Measurements from ENCODE around the gene TXNL4A.

TXNL4A gene

DNA sequence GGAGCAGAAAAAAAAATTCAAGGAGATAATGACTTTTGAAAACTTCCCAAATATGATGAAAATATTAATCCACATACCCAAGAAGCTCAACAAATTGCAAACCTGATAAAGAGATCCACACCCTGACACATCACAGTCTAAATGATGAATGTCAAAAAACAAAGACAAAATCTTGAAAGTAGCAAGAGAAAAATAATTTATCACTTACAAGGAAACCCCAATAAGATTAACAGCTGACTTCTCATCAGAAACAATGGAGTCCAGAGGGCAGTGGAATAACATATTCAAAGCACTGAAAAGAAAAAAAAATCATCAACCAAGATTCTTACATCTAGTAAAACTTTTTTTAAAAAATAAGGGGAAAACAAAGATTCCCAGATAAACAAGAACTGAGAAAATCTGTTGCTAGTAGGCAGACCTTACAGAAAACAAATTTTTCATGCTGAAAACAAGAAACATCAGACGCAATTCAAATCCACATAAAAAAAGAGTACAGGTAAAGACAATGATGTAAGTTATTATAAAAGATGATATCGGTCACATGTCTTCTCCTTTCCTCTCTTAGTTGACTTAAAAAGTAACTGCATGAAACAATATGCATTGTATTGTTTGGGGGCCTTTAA is 58.2 kb downstream of the TXNL4A start:
- no peak overlapping the region for H2AFZ ChIP-seq (ENCODE audit: low read depth, low read length)
- H2BK15ac ChIP-seq (ENCODE audit: low read depth, poor library complexity, severe bottlenecking): no peak overlapping the region
- H2BK12ac ChIP-seq (ENCODE audit: low read length in 2 of 2): no peak overlapping the region
- no peak overlapping the region for H3K4me2 ChIP-seq (ENCODE audit: low read length, poor library complexity, severe bottlenecking)
- peaks cover 44 to 56% of the 10 kb centered on the region in 2 experiments for H3K36me3 ChIP-seq (ENCODE audit: control insufficient read depth in 1 of 2, insufficient read depth in 2 of 2, low read depth in 1 of 2, low read length in 2 of 2)
- no peak overlapping the region for H4K91ac ChIP-seq (ENCODE audit: low read length)
- no peaks in the 10 kb centered on the region for H3K27me3 ChIP-seq (ENCODE audit: control insufficient read depth in 1 of 2, insufficient read depth in 1 of 2, low read length in 2 of 2)
- H3K4ac ChIP-seq (ENCODE audit: low read depth in 1 of 2, low read length in 2 of 2): no peak overlapping the region
- no peak overlapping the region for H3K18ac ChIP-seq (ENCODE audit: low read depth in 1 of 2, low read length in 2 of 2)
- peaks cover 69% of the 10 kb centered on the region for H3K9me3 ChIP-seq (ENCODE audit: control insufficient read depth, low read length)
- no peak overlapping the region for H2AK5ac ChIP-seq (ENCODE audit: low read length, severe bottlenecking)
- no peak overlapping the region for H3K9ac ChIP-seq (ENCODE audit: low read length)
- H3K4me3 ChIP-seq (ENCODE audit: insufficient read depth in 1 of 2, low read depth in 1 of 2, low read length in 2 of 2): no peak overlapping the region
- WGBS: no CpG with 5 or more reads among the region's 2 CpGs
- no peak overlapping the region for H4K8ac ChIP-seq (ENCODE audit: low read length)
- H3K4me1 ChIP-seq (ENCODE audit: control insufficient read depth, insufficient read depth, low read depth, low read length): no peaks in the 10 kb centered on the region
- no peak overlapping the region for H2BK120ac ChIP-seq (ENCODE audit: low read depth, low read length)
- no peak overlapping the region for H3K23ac ChIP-seq (ENCODE audit: low read length in 2 of 2)
- H3K14ac ChIP-seq (ENCODE audit: low read length in 2 of 2): no peak overlapping the region
- DNase-seq: no peak
- H3K27ac ChIP-seq (ENCODE audit: low read length, poor library complexity, severe bottlenecking): no peak overlapping the region
- no peak overlapping the region for H2BK5ac ChIP-seq (ENCODE audit: low read depth, low read length, poor library complexity, severe bottlenecking)
- peaks cover 46% of the 10 kb centered on the region for H3K79me1 ChIP-seq (replicated peaks; ENCODE audit: low read length, poor library complexity, severe bottlenecking)

DNA sequence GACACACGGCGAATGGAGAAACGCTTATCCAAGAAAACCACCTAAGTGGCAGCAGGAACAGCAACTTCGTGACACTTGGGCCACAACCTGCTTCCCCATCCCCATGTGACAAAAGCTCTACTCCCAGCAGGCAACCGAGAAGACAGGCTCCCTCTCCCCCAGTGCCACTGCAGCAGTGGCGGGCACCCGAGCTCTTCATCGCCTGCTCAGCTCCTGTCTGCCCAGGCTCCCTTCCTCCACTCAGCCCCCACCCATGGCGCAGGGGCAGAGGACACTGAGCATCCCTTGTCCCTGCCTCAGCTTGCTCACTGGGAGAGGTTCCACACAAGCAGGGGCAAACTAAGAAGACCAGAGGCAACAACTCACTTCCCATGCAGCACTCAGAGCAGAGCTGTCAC is 59.8 kb downstream of the TXNL4A start:
- Histone ChIP-seq H3K9me3 (ENCODE audit: control insufficient read depth, low read length) (peaks cover 60% of the 10 kb centered on the region), H3K23ac (ENCODE audit: low read length in 2 of 2) (no peak overlapping the region), H4K91ac (ENCODE audit: low read length) (no peak overlapping the region), H3K14ac (ENCODE audit: low read length in 2 of 2) (no peak overlapping the region), H2BK15ac (ENCODE audit: low read depth, poor library complexity, severe bottlenecking) (no peak overlapping the region), H2BK5ac (ENCODE audit: low read depth, low read length, poor library complexity, severe bottlenecking) (no peak overlapping the region), H3K27ac (ENCODE audit: low read length, poor library complexity, severe bottlenecking) (no peak overlapping the region), H3K36me3 (ENCODE audit: control insufficient read depth in 1 of 2, insufficient read depth in 2 of 2, low read depth in 1 of 2, low read length in 2 of 2) (peaks cover 45 to 58% of the 10 kb centered on the region in 2 experiments), H3K27me3 (ENCODE audit: control insufficient read depth in 1 of 2, insufficient read depth in 1 of 2, low read length in 2 of 2) (no peaks in the 10 kb centered on the region), H3K4ac (ENCODE audit: low read depth in 1 of 2, low read length in 2 of 2) (no peak overlapping the region), H4K8ac (ENCODE audit: low read length) (no peak overlapping the region), H2AK5ac (ENCODE audit: low read length, severe bottlenecking) (no peak overlapping the region), H3K79me1 (replicated peaks; ENCODE audit: low read length, poor library complexity, severe bottlenecking) (peaks cover 44% of the 10 kb centered on the region), H3K9ac (ENCODE audit: low read length) (no peak overlapping the region), H3K4me3 (ENCODE audit: insufficient read depth in 1 of 2, low read depth in 1 of 2, low read length in 2 of 2) (peak overlapping the region in 1 of 2 experiments; percentile 30), H3K18ac (ENCODE audit: low read depth in 1 of 2, low read length in 2 of 2) (no peak overlapping the region), H2AFZ (ENCODE audit: low read depth, low read length) (no peak overlapping the region), H3K4me1 (ENCODE audit: control insufficient read depth, insufficient read depth, low read depth, low read length) (no peaks in the 10 kb centered on the region), H3K4me2 (ENCODE audit: low read length, poor library complexity, severe bottlenecking) (no peak overlapping the region), H2BK120ac (ENCODE audit: low read depth, low read length) (no peak overlapping the region), H2BK12ac (ENCODE audit: low read length in 2 of 2) (no peak overlapping the region)
- DNase-seq: no peak
- WGBS: 94% methylated on average over 9 of the region's 9 CpGs

DNA sequence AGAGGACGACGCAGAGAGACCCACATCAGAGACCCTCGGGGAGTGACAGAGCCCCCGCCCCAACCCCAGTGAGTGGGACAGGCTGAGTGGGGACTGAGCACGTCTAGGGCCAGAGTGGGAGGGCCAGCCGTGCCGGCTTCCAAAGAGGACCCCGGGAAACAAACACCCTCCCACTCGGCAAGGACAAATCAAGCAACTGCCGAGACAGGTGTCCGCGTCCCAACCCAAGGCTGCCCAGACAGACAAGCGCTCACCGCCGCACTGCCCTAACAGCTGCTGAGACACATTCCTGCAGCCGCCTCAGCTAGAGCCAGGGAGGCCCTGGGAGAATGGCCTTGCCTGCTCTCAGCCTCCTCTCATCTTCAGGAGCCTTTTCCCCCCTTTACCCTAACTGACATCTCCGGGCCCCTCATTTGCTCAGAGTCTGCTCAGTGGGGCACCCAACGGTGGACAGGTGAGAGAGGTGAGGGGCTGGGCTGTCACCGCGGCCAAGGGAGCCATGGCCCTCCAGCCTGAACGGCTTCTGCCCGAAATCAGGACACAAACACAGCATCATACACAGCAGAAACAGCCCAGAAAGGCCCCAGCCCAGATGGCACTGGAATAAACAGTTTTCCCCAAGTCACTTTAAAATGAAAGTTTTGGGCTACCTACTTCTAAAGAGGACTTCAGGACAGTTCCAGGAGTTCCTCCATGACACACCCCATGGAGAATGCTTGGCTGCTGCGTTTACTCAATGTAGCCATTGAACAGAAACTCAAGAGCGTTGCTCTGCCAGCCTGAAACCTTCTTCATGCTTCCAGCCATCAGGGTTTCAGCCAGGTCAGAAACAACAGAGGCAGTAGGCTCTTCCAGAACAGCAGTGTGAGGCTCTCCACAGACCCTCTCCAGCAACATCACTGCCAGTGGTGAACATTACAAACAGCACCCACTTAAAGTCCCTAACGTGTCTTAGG is 60.5 kb downstream of the TXNL4A start:
- Histone ChIP-seq H3K9me3 (ENCODE audit: control insufficient read depth, low read length) (peaks cover 53% of the 10 kb centered on the region), H2AFZ (ENCODE audit: low read depth, low read length) (no peak overlapping the region), H3K4me2 (ENCODE audit: low read length, poor library complexity, severe bottlenecking) (no peak overlapping the region), H3K9ac (ENCODE audit: low read length) (no peak overlapping the region), H4K8ac (ENCODE audit: low read length) (no peak overlapping the region), H3K4me3 (ENCODE audit: insufficient read depth in 1 of 2, low read depth in 1 of 2, low read length in 2 of 2) (no peak overlapping the region), H2BK12ac (ENCODE audit: low read length in 2 of 2) (no peak overlapping the region), H3K79me1 (replicated peaks; ENCODE audit: low read length, poor library complexity, severe bottlenecking) (peaks cover 45% of the 10 kb centered on the region), H3K14ac (ENCODE audit: low read length in 2 of 2) (no peak overlapping the region), H3K18ac (ENCODE audit: low read depth in 1 of 2, low read length in 2 of 2) (no peak overlapping the region), H3K27me3 (ENCODE audit: control insufficient read depth in 1 of 2, insufficient read depth in 1 of 2, low read length in 2 of 2) (no peaks in the 10 kb centered on the region), H3K4me1 (ENCODE audit: control insufficient read depth, insufficient read depth, low read depth, low read length) (peaks cover 1% of the 10 kb centered on the region), H2BK120ac (ENCODE audit: low read depth, low read length) (no peak overlapping the region), H3K4ac (ENCODE audit: low read depth in 1 of 2, low read length in 2 of 2) (no peak overlapping the region), H4K91ac (ENCODE audit: low read length) (no peak overlapping the region), H2BK15ac (ENCODE audit: low read depth, poor library complexity, severe bottlenecking) (no peak overlapping the region), H2AK5ac (ENCODE audit: low read length, severe bottlenecking) (no peak overlapping the region), H3K23ac (ENCODE audit: low read length in 2 of 2) (no peak overlapping the region), H2BK5ac (ENCODE audit: low read depth, low read length, poor library complexity, severe bottlenecking) (no peak overlapping the region), H3K27ac (ENCODE audit: low read length, poor library complexity, severe bottlenecking) (no peak overlapping the region), H3K36me3 (ENCODE audit: control insufficient read depth in 1 of 2, insufficient read depth in 2 of 2, low read depth in 1 of 2, low read length in 2 of 2) (peaks cover 49 to 55% of the 10 kb centered on the region in 2 experiments)
- DNase-seq: no peak
- WGBS: 91% methylated on average over 25 of the region's 25 CpGs

Measured in mesenchymal stem cell (in vitro differentiated cells and primary cell).